Measurements from ENCODE around the gene DERA. TPM values are rescaled to one million over a fixed set of nuclear protein-coding genes. Genes with fewer than 3 reads are reported as not detected.

The DERA gene
- total and polyA plus RNA-seq, 2 of the 8 experiments (the other 6 are each of a cell fraction or from before 2014, with no cell fraction given): 13.1 to 17.1 TPM

GRCh38 chr12:15919418-15919817 is 8.3 kb downstream of the DERA start:
- Histone ChIP-seq H3K14ac (ENCODE audit: insufficient read length) (no peak overlapping the region), H4K8ac (ENCODE audit: extremely low read depth, insufficient read depth, low read length) (no peak overlapping the region), H3K9me3 (ENCODE audit: insufficient read depth in 2 of 2, low read depth in 1 of 2, low read length in 1 of 2) (no peaks in the 10 kb centered on the region), H2BK20ac (ENCODE audit: low read length) (no peak overlapping the region), H3K4me3 (ENCODE audit: extremely low read depth in 1 of 4, insufficient read depth in 2 of 4, low read depth in 3 of 4, low read length in 4 of 4) (no peak overlapping the region), H4K91ac (replicated peaks; ENCODE audit: insufficient read length, low read length) (no peak overlapping the region), H2AFZ (ENCODE audit: low read length) (no peak overlapping the region), H3K79me2 (ENCODE audit: control insufficient read depth in 1 of 2, insufficient read depth in 2 of 2, low read length in 2 of 2) (peaks cover 0 to 3% of the 10 kb centered on the region in 2 experiments; a peak in 1 of 4 replicates), H4K20me1 (replicated peaks in 1 of 2; ENCODE audit: control insufficient read depth in 1 of 2, insufficient read depth in 2 of 2, low read length in 2 of 2) (no peaks in the 10 kb centered on the region), H4K5ac (ENCODE audit: insufficient read length, low read depth, low read length) (no peak overlapping the region), H3K18ac (ENCODE audit: extremely low read depth, low read length) (no peak overlapping the region), H3K4me1 (replicated peaks in 1 of 4; ENCODE audit: control insufficient read depth in 3 of 4, insufficient read depth in 4 of 4, low read length in 3 of 4) (no peaks in the 10 kb centered on the region; a peak in 2 of 7 replicates), H3K23ac (ENCODE audit: insufficient read length) (no peak overlapping the region), H3K23me2 (ENCODE audit: low read depth, low read length) (peaks cover 2% of the 10 kb centered on the region; the same call in 1 of the 2 replicates), H3K4ac (replicated peaks; ENCODE audit: insufficient read length, low read depth, low read length) (no peak overlapping the region), H2BK120ac (replicated peaks; ENCODE audit: low read depth, low read length) (no peak overlapping the region), H3K9ac (replicated peaks in 1 of 4; ENCODE audit: extremely low read depth in 1 of 4, low read depth in 3 of 4, low read length in 3 of 4) (no peak overlapping the region; a peak in 1 of 7 replicates), H3K56ac (replicated peaks; ENCODE audit: insufficient read length, low read depth, low read length) (no peak overlapping the region), H3K27ac (ENCODE audit: low read depth, low read length) (no peak overlapping the region), H3K4me2 (ENCODE audit: insufficient read depth in 1 of 2, low read depth in 2 of 2, low read length in 2 of 2) (no peak overlapping the region), H2BK12ac (ENCODE audit: low read depth, low read length) (no peak overlapping the region), H2AK5ac (ENCODE audit: low read depth, low read length) (no peak overlapping the region), H3K27me3 (replicated peaks in 1 of 4; ENCODE audit: control insufficient read depth in 3 of 4, extremely low read depth in 1 of 4, insufficient read depth in 3 of 4, low read length in 3 of 4) (peaks cover 0 to 1% (median 0%) of the 10 kb centered on the region in 4 experiments; a peak in 1 of 7 replicates), H2BK15ac (ENCODE audit: low read length) (no peak overlapping the region), H2BK5ac (ENCODE audit: low read depth, low read length) (no peak overlapping the region), H3K79me1 (ENCODE audit: low read depth, low read length) (no peaks in the 10 kb centered on the region; the same call in none of the 2 replicates), H3K36me3 (ENCODE audit: control insufficient read depth in 2 of 4, insufficient read depth in 4 of 4, low read length in 3 of 4) (no peaks in the 10 kb centered on the region)
- 90% methylated on average over 2 of the region's 2 CpGs; no CpG with 5 or more reads in 1 of the 2 experiments for WGBS, 2 experiments (ENCODE audit: extremely low coverage in 1 of 2, insufficient coverage in 1 of 2, insufficient read length in 1 of 2, insufficient replicate concordance in 2 of 2, low coverage in 1 of 2, low lambda C conversion rate in 2 of 2, missing lambda C conversion rate in 1 of 2)
- no peak for DNase-seq (ENCODE audit: low read depth in 1 of 2, low spot score in 2 of 2)
- POLR2A ChIA-PET (ENCODE audit: partially characterized antibody): interaction anchor here (0.8 to 1.8 kb wide), 3 partner anchors 8 to 10 kb away, joined by 3 to 4 read pairs (median 3); partner anchors contain the start of gene DERA
- CTCF ChIA-PET (ENCODE audit: partially characterized antibody): no interaction called here
- no peak for FAIRE-seq
- no peak for TF ChIP-seq SIN3A (conservative IDR thresholded peaks at IDR 0.05 in 1 of 2, IDR thresholded peaks at IDR 0.05 in 1 of 2; ENCODE audit: low read depth in 1 of 2, low read length in 2 of 2)
- TF ChIP-seq POLR2AphosphoS5 (IDR thresholded peaks at IDR 0.05; ENCODE audit: low read depth, low read length): no peak
- TF ChIP-seq TBP (IDR thresholded peaks at IDR 0.05; ENCODE audit: low read depth, low read length): no peak
- TF ChIP-seq SP4 (IDR thresholded peaks at IDR 0.05; ENCODE audit: low read length): no peak
- TF ChIP-seq SRF (IDR thresholded peaks at IDR 0.05; ENCODE audit: low read depth, low read length): no peak
- TF ChIP-seq TAF7 (optimal IDR thresholded peaks at IDR 0.05; ENCODE audit: borderline replicate concordance, low read depth, low read length): no peak
- TF ChIP-seq RBBP5 (IDR thresholded peaks at IDR 0.05; ENCODE audit: borderline replicate concordance, low read depth, low read length): no peak
- no peak for TF ChIP-seq KDM5A (IDR thresholded peaks at IDR 0.05; ENCODE audit: low read length)
- TF ChIP-seq POLR2A (IDR thresholded peaks at IDR 0.05; ENCODE audit: control extremely low read depth in 1 of 2, low read depth in 2 of 2, low read length in 2 of 2): no peak
- TF ChIP-seq GABPA (IDR thresholded peaks at IDR 0.05; ENCODE audit: borderline replicate concordance, insufficient read depth, low read length): no peak
- TF ChIP-seq CTBP2 (IDR thresholded peaks at IDR 0.05; ENCODE audit: borderline replicate concordance, insufficient read depth, insufficient read length, low read length): no peak
- TF ChIP-seq NRF1 (IDR thresholded peaks at IDR 0.05; ENCODE audit: low read depth, low read length): no peak
- TF ChIP-seq RAD21 (IDR thresholded peaks at IDR 0.05 in 1 of 2, conservative IDR thresholded peaks at IDR 0.05 in 1 of 2; ENCODE audit: low read depth in 2 of 2, low read length in 2 of 2): no peak
- TF ChIP-seq EP300 (IDR thresholded peaks at IDR 0.05; ENCODE audit: borderline replicate concordance in 1 of 2, low read depth in 2 of 2, low read length in 2 of 2): no peak
